GM21723 (cell line): ENCODE data around the gene EME2.

Experiments used
- ATAC-seq: cut with Tn5 transposase; IDR thresholded peaks from one replicate; pipeline ENCODE4 v1.9.1; 2021; ENCODE audit warnings: mild to moderate bottlenecking, moderate library complexity; ENCODE audit not compliant: unreplicated experiment

EME2 gene

DNA sequence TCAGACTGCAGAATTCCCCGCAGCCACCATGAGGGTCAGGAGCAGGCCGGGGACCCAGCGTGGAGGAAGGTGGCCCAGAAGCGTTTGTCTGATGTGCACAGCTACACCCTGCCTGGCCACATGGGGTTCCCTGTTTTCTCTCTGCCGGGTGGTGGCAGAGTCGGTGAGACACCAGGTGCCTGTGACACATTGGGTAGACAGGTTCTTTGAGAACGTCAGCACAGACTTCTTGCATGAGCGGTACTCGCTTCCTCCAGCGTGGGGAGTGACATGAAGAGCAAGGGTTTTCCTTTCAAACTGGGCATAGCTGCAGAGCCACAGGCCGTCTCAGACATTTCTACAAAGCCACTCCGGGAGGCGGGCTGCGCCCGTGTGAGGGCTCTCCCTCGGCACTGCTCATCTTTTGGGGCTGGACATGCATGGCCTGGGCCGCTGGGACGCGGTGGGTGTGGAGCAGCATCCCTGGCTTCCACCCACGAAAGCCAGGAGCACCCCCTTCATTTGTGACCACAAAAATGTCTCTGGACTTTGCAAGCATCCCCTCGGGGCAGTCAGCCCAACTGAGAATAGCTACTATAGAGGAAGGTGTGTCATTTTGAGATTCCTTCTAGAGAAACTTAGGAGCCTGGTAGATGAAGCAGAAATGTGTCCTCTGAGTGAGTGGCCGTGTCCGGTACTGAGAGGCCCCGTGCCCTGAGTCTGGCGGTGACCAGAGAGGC, 27.3 kb upstream of the EME2 start:
- no peak for ATAC-seq

DNA sequence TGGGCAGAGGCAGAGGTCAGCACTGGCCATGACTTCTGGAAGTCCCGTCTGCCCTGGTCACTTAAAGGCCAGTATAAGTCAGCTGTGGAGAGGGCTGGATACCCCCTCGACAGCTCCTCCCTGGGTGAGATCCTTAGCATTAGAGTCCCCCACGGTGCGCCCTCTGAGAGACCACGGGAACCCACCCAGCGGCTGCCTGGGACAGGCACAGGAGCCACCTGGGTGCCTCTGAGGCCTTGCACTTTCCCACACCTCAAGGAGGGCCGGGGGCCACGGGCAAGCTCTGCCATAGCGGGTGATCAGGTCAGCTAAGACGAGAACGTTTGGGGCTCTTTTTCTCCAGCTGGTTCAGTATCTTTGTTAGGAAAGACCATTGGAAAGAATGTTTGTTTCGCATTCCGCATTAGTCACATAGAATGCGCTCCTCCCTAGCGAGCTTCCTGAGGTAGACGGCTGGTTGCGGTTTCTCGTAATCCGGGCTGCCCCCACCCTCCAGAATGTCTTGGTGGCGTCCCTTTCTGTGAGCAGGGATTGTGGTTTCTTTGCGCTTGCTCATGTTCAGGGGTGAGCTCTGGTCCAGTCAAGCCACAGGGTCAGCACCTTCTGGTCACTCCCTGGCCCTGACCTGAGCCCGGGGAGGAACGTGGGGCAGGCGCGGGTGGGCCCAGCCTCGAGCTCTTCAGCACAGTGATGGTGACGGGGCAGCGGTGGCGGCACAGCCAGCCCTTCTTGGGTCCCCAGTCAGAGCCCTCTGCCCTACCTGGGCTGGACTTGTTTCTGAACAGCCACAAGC, 26.5 kb upstream of the EME2 start:
- no peak for ATAC-seq

DNA sequence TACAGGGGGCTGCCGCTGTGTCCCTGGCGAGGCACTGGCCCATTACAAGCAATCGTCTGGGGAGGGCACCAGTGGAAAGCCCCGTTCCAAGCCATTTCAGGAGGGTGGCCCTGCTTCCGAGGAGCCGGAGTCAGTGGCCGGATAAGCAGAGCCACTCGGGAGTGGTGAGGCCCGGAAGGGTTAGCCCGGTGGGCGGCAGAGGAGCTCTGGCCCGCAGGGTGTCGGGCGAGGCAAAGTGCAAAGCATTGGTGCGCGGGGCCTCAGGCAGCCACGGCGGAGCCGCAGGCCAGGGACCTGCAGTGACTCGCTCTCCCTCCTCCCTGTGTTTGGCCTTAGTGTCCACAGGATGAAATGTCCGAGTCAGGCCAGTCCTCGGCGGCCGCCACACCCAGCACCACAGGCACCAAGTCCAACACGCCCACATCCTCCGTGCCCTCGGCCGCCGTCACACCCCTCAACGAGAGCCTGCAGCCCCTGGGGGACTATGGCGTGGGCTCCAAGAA, 25.9 kb upstream of the EME2 start:
- no peak for ATAC-seq

DNA sequence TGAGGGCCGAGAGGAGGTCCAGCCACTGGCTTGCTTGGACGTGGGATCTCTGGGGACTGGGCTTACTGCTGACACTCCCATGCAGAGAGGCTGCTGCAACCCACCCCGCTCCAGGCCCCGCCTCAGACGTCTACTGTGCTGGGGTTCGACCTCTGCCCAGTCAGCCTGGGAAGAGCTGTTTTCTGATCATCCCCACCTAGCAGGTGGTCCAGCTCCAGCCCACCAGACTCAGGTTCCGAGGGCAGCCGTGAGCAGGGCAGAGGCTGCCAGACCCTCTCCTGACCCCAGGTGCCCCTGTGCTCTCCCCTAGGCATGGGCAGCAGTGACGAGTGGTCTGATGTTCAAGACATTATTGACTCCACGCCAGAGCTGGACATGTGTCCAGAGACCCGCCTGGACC, 24.7 kb upstream of the EME2 start:
- ATAC-seq: no peak

DNA sequence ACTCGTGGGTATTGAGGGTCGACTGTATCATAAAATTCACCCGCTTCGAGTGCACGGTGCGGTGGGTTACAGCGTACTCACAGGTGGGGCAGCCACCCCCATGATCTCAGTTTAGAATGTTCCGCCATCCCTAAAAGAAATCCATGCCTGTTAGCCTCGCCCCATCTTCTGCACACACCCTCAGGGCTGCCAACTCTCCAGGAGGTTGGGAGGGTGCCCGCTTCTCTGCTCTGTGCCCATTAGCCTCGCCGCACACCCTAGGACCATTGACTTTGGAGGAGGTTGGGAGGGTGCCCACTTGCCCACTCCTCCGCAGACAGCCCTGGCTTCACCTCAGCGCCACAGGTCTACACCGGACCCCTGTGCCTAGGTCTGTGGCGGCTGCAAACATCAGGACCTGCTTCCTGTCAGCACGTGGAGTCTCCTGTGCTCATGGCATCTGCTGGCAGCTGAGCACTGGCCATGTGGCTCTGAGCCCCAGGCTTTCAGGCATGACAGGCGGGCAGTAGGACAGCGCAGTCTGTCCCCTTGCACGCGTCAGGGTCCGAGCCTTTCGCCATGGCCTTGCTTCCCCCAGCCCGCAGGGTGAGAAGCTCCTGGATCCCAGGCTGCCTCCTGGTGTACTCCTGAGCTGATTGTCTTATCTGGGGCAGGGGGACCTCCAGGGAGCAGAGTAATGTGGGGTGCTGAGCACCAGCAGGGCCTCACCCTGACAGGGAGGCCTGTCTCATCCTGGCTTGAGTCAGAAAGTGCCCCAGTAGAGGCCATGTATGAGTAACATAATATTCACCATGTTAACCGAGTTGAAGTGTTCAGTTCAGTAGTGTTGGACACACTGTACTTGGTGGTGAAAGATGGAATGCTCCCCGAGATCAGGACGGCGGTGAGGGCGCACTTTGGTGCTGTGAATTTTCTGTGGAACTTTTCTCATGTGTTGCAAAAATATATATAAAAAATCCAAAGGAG, 23.2 kb upstream of the EME2 start:
- no peak for ATAC-seq

DNA sequence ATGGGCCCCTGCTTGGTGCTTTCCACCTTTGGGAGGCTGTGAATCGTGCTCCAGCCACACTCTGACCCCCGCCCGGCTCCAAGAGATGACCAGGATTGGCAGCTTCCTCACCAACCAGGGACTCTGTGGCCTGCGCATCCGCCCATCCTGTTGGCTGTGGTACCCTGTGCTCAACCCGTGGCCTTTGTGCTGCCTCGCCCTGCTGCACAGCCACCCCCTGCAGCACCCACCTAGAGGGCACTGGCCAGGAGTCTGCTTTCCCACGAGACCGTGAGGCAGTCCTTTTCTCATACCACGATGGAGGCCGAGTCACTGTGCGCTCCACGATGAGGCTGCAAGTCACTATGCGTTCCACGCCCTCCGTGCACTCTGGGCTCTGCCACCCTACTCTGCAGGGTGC, 20.7 kb upstream of the EME2 start:
- ATAC-seq: no peak

DNA sequence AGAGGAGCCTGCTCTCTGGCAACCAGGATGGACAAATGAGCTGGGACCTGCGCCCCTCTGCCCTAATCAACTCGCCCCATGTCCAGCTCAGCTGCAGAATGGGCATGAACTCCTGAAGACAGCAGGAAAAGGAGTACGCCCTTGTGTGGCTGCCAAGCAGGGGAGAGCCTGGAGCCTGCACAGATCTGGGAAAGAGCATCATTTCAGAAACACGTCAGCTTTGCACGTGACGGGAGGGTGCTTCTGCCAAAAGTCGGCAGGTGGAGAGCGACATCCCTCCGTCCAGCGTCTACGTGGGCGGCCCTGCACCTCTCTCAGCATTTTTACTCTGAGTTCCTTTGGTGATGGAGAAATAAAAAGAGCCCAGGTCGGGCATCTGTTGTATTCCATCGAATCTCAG, 19.8 kb upstream of the EME2 start:
- no peak for ATAC-seq

DNA sequence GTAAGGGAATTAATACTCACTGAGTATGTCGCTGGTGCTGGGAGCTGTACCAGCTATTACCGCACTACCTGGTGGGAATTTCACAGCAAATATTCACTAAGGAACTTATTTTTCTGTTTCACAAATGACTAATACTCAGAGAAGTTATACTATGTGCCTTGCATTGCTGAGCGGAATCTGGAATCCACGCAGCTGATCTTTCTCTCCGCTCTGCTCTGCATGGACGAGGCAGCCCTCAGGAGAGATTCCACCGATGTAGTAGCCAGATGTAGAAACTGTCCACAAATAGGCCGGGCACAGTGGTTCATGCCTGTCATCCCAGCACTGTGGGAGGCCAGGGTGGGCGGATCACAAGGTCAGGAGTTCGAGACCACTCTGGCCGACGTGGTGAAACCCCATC, 18.4 kb upstream of the EME2 start:
- ATAC-seq: no peak

DNA sequence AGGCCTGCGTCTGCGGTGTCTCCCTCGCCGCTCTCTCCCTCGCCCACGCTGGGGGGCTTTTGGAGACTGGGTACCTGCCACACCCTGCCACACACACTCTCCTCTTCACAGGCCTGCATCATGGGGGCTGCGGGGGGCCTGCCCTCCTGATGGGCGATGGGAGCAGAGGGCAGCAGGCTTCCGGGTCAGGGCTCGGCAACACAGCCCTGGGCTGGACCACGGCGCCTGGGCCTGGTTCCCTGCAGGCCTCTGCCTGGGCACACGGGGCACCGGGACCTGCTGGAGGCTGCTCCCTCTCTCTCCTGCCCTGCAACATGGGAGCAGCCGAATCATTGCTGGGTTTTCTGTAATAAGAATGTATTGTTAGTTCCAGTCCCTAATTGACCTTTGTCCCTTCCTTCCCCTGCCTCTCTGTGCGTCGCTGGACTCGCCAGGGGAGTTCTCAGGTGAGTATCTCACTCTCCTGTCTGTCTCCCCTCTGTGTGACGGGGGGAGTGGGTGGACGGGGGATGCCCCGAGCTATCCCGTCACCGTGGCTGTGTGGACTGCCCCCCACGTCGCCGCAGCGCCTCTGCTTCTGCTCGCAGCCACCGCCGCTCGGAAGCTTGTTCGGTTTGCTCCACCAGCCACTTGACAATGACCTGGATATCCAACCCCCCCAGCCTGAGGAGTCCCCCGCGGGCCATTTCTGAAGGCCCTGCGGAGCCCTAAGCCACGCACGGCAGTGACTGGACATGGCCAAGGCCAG, 14.7 kb upstream of the EME2 start:
- ATAC-seq: no peak

DNA sequence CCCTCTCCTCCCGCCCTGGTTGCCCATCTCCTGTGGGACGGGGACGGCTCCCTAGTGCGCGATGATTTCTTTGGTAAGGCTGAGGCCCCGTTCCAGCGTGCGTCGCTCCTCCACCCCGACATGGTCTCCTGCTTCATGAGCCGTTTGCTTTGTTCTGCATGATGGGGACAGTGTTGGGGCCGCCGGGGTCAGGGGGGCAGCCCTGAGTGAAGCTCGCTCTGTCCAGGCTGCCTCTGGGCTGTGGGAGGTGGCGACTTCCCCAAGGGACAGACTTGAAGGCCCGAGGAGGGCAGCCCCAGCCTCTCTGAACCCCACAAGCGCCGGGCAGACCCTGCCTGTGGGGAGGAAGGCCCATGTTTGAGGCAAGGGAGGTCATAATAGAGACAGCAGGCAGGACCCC, 13.7 kb upstream of the EME2 start:
- ATAC-seq: no peak

DNA sequence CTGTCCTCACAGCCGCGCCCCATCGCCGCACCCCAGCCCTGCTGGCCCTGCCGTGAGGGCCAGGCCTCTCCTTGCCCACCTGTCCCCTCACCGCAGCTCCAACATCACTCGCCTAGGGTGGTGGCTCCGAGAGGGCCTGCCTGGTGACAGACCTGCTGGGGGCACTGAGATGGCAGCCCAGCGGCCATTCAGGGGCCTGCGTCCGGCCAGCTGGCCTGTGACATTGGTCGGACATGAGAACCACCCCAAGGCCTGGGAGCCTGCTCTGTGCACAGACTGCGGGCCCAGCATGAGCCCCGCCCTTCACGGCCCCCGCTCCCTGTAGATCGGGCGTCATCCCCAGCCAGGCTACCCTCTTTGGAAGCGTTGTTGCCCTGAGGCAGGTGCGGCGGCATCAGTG, 13.1 kb upstream of the EME2 start:
- ATAC-seq: no peak

DNA sequence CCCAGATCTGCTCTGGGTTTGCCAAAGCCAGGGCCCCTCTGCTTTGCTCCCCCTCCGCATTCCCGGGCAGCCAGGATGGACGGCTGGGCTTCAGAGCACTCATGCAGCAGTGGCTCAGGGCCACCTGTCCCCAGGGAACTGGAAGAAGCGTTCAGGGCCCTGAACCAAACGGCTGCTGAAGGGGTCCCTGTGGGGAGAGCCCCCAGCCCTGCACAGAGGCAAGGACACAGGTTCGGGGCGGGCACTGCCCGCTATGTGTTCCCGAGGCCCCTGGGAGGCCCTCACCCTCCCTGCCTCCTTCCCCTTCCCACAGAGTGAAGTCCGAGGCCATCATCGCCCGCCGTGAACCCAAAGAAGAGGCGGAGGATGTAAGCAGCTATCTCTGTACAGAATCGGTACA, 11.7 kb upstream of the EME2 start:
- ATAC-seq: no peak

DNA sequence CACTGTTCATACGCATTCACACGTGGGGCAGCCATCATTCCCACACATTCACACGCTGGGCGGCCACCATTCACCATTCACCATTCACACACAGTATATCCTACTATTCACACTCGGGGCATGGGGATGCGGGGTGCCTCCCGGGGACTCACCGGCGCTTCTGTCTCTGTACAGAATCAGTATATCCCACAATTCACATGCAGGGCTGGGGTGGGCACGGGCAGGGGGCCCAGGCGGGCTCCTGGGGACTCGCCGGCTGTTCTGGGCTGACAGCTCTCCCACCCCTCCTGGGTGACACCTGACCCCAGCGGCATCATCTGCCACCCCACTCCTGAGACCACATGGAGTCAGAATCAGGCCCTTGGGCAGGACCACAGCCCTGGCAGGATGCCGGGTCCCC, 10.9 kb upstream of the EME2 start:
- ATAC-seq: no peak

DNA sequence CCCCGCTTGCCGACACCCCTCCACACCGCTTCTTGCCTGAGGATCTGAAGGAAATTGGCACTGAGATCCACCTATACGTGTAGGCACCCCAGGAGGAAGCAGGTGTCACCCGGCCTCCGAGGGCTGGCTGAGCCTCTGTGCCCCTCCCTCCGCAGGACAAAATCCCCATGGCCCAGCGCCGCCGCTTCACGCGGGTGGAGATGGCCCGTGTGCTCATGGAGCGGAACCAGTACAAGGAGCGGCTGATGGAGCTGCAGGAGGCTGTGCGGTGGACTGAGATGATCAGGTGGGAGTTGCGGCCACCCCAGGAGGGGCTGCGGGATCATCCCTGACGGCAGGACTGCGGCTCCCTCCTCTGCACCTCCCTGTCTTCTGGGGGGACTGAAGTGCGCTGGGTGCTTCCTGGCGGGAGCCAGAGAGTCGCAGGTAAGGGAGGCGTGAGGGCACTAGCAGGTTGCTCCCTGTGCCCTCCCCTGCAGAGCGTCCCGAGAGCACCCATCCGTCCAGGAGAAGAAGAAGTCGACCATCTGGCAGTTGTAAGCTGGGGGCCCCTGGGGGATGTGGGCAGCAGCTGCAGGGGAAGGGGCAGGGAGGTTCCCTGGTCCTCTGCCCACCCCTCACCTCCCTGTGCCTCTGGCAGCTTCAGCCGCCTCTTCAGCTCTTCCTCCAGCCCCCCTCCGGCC, 10.3 kb upstream of the EME2 start:
- no peak for ATAC-seq

DNA sequence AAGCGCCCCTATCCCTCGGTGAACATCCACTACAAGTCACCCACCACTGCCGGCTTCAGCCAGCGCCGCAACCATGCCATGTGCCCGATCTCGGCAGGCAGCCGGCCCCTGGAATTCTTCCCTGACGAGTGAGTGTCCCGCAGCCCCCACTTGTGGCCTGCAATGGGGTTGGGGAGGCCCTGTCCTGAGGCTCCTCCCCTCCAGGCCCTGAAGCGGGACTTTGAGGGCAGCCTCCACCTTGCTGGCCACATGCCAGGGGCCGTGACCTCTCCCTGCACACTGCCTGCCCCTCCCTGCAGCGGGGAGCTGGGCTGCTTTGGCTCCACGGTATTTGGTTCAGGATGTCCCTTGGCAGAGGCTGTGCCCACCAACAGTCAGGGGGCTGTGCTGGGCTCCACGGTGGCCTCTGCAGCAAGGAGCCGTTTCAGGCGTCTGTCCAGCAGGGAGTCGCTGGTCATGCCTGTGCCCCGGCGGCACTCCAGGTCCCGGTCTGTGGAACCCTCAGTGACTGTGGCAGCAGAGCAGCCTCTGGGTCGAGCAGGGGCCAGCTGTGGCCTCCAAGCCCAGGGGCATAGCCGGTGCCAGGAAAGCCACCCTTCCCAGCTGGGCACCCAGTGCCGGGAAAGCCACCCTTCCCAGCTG, 9.6 kb upstream of the EME2 start:
- no peak for ATAC-seq

DNA sequence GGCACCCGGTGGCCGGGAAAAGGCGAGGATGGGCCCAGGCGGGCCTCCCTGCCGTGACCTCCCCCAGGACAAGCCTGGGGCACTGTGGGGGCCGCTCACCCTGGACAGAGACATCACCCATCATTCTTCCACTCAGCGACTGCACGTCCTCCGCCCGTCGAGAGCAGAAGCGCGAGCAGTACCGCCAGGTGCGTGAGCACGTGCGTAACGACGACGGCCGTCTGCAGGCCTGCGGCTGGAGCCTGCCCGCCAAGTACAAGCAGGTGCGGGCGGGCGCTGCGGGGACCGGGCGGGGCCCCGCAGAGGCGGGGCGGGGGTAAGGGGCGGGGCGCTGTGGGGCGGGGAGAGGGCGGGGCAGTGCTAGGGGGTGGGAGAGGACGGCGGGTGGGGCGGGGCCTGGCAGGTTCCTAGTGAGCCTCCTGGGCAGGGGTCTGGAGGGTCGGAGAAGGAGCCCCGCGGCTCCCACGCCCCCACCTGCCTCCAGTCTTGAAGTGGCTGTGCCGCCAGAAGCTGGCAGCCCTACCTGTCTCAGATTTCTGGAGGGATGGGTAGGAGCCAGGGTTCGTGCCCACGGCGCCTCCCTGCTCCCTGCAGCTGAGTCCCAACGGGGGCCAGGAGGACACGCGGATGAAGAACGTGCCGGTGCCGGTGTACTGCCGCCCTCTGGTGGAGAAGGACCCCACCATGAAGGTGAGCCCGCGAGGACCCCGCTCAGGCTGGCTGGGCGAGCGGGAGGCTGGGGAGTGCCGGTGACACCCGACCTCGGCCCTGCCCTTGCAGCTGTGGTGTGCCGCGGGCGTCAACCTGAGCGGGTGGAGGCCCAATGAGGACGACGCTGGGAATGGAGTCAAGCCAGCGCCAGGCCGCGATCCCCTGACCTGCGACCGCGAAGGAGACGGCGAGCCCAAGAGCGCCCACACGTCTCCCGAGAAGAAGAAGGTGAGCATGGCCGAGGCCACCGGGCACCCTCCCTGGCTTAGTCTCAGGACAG, 8.8 kb upstream of the EME2 start:
- ATAC-seq: no peak

DNA sequence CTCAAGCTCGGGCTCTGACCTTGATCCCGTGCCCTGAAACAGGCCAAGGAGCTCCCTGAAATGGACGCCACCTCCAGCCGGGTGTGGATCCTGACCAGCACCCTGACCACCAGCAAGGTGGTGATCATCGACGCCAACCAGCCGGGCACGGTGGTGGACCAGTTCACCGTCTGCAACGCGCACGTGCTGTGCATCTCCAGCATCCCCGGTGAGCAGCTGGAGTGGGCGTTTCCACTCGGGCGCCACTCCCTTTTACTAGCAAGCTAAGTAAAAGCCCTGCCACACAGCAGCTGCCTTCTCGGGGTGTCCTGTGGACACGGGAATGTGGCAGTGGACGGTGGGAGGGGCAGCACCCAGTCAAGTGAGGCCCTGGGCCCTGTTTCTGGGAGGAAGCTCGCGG, 7.6 kb upstream of the EME2 start:
- ATAC-seq: no peak

DNA sequence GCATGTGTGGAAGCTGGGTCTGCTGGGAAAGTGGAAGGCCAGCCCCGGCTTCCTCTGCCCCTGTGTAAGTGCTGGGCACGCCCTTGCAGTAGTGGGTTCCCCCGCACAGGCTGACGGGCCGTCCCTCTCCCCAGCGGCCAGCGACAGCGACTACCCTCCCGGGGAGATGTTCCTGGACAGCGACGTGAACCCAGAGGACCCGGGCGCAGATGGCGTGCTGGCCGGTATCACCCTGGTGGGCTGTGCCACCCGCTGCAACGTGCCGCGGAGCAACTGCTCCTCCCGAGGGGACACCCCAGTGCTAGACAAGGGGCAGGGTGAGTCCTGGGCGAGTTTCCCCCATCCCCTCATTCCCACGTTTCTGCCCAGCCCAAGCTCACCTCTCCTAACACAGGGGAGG, 6.8 kb upstream of the EME2 start:
- ATAC-seq: no peak
